ENCODE data around the gene XCL1.

- TF ChIP-seq CTCF (IDR thresholded peaks at IDR 0.05; ENCODE audit: extremely low read depth in 1 of 2, insufficient read depth in 1 of 2, low read depth in 1 of 2, low read length in 2 of 2) (no peak), POLR2AphosphoS5 (IDR thresholded peaks at IDR 0.05; ENCODE audit: insufficient read depth, low read depth, low read length) (no peak), FOS (IDR thresholded peaks at IDR 0.05; ENCODE audit: borderline replicate concordance, insufficient read depth, low read length) (no peak), MAX (IDR thresholded peaks at IDR 0.05; ENCODE audit: insufficient read depth, insufficient read length) (no peak), POLR2A (IDR thresholded peaks at IDR 0.05; ENCODE audit: low read depth, low read length) (no peak), MYC (IDR thresholded peaks at IDR 0.05; ENCODE audit: low read depth, low read length) (no peak), EZH2 (IDR thresholded peaks at IDR 0.05; ENCODE audit: borderline replicate concordance, low read depth, low read length, severe bottlenecking) (no peak), GATA2 (IDR thresholded peaks at IDR 0.05; ENCODE audit: insufficient read depth, insufficient read length, low read depth, low read length) (no peak), JUN (IDR thresholded peaks at IDR 0.05; ENCODE audit: borderline replicate concordance, insufficient read depth, insufficient read length, low read depth) (no peak)
Measured at GRCh38 chr1:168601051-168601450, 24.6 kb downstream of the XCL1 start.

All from endothelial cell of umbilical vein (primary cell).